ENCODE measurements around the gene CHCHD6.

The CHCHD6 gene

GRCh38 chr3:126828306-126828705 lies 124.3 kb downstream of the CHCHD6 start:
- Histone ChIP-seq H3K9ac (no peak overlapping the region), H4K20me1 (0 out of 2 replicates have a peak, but pooled peaks cover 4% of the 10 kb centered on the region), H3K4me3 (no peak overlapping the region), H3K9me3 (no peaks in the 10 kb centered on the region), H3K27ac (no peak overlapping the region), H3K4me2 (peak overlapping the region; percentile 12; the same call in 1 of the 2 replicates), H3K36me3 (no peaks in the 10 kb centered on the region; the same call in 1 of the 2 replicates), H3K4me1 (peaks cover 8% of the 10 kb centered on the region), H3K27me3 (no peaks in the 10 kb centered on the region)
- no peak for TF ChIP-seq Cebpa-rat (IDR thresholded peaks at IDR 0.05)

- no peak for TF ChIP-seq Cebpa-rat (IDR thresholded peaks at IDR 0.05)
- Histone ChIP-seq H3K36me3 (no peaks in the 10 kb centered on the region; the same call in 1 of the 2 replicates), H3K9me3 (no peaks in the 10 kb centered on the region), H3K4me3 (no peak overlapping the region), H4K20me1 (peaks cover 26% of the 10 kb centered on the region; the same call in 1 of the 2 replicates), H3K27me3 (no peaks in the 10 kb centered on the region), H3K4me1 (peaks cover 8% of the 10 kb centered on the region), H3K4me2 (no peak overlapping the region), H3K27ac (no peak overlapping the region), H3K9ac (no peak overlapping the region)
Observed at GRCh38 chr3:126832933-126833332, 128.9 kb downstream of the CHCHD6 start.

- H3K9me3 ChIP-seq, result no peaks in the 10 kb centered on the region
- H3K9ac ChIP-seq, result no peak overlapping the region
- no peaks in the 10 kb centered on the region for H3K4me1 ChIP-seq
- no peaks in the 10 kb centered on the region; the same call in 1 of the 2 replicates for H3K36me3 ChIP-seq
- H3K4me3 ChIP-seq, result no peak overlapping the region
- peaks cover 22% of the 10 kb centered on the region; the same call in 1 of the 2 replicates for H4K20me1 ChIP-seq
- no peak for TF ChIP-seq Cebpa-rat (IDR thresholded peaks at IDR 0.05)
- no peaks in the 10 kb centered on the region for H3K27me3 ChIP-seq
- no peak overlapping the region for H3K27ac ChIP-seq
- H3K4me2 ChIP-seq, result no peak overlapping the region
Observed at GRCh38 chr3:126834596-126835471, 130.8 kb downstream of the CHCHD6 start.

GRCh38 chr3:126835472-126836219 lies 131.6 kb downstream of the CHCHD6 start:
- no peak overlapping the region for H3K4me2 ChIP-seq
- H3K4me1 ChIP-seq, result no peaks in the 10 kb centered on the region
- TF ChIP-seq Cebpa-rat (IDR thresholded peaks at IDR 0.05), result no peak
- H3K9ac ChIP-seq, result no peak overlapping the region
- no peaks in the 10 kb centered on the region for H3K9me3 ChIP-seq
- no peak overlapping the region for H3K4me3 ChIP-seq
- no peak overlapping the region for H3K27ac ChIP-seq
- H4K20me1 ChIP-seq, result peaks cover 22% of the 10 kb centered on the region; the same call in 1 of the 2 replicates
- no peaks in the 10 kb centered on the region for H3K27me3 ChIP-seq
- H3K36me3 ChIP-seq, result no peaks in the 10 kb centered on the region; the same call in 1 of the 2 replicates

- Histone ChIP-seq H3K36me3 (no peaks in the 10 kb centered on the region; the same call in 1 of the 2 replicates), H3K9me3 (no peaks in the 10 kb centered on the region), H3K4me1 (no peaks in the 10 kb centered on the region), H3K27me3 (no peaks in the 10 kb centered on the region), H3K27ac (no peak overlapping the region), H3K9ac (no peak overlapping the region), H3K4me2 (no peak overlapping the region), H4K20me1 (peaks cover 22% of the 10 kb centered on the region; the same call in 1 of the 2 replicates), H3K4me3 (no peak overlapping the region)
- TF ChIP-seq Cebpa-rat (IDR thresholded peaks at IDR 0.05), result no peak
Observed at GRCh38 chr3:126836220-126836860, 132.3 kb downstream of the CHCHD6 start.

- Histone ChIP-seq H3K36me3 (no peaks in the 10 kb centered on the region; the same call in 1 of the 2 replicates), H3K4me3 (no peak overlapping the region), H3K4me2 (no peak overlapping the region), H3K9ac (no peak overlapping the region), H3K27me3 (no peaks in the 10 kb centered on the region), H4K20me1 (peaks cover 22% of the 10 kb centered on the region; the same call in 1 of the 2 replicates), H3K9me3 (no peaks in the 10 kb centered on the region), H3K4me1 (no peaks in the 10 kb centered on the region), H3K27ac (no peak overlapping the region)
- no peak for TF ChIP-seq Cebpa-rat (IDR thresholded peaks at IDR 0.05)
Observed at GRCh38 chr3:126837773-126838172, 133.7 kb downstream of the CHCHD6 start.

- no peak for TF ChIP-seq Cebpa-rat (IDR thresholded peaks at IDR 0.05)
- H3K27me3 ChIP-seq, result no peaks in the 10 kb centered on the region
- no peak overlapping the region for H3K4me3 ChIP-seq
- no peaks in the 10 kb centered on the region for H3K4me1 ChIP-seq
- H3K27ac ChIP-seq, result no peak overlapping the region
- H3K36me3 ChIP-seq, result no peaks in the 10 kb centered on the region
- H3K4me2 ChIP-seq, result no peak overlapping the region
- H4K20me1 ChIP-seq, result 0 out of 2 replicates have a peak, but pooled peaks cover 4% of the 10 kb centered on the region
- H3K9ac ChIP-seq, result no peak overlapping the region
- H3K9me3 ChIP-seq, result no peaks in the 10 kb centered on the region
Observed at GRCh38 chr3:126845920-126846715, 142.1 kb downstream of the CHCHD6 start.

- Histone ChIP-seq H3K27ac (no peak overlapping the region), H3K27me3 (no peaks in the 10 kb centered on the region), H3K9ac (no peak overlapping the region), H4K20me1 (0 out of 2 replicates have a peak, but pooled peaks cover 4% of the 10 kb centered on the region), H3K9me3 (no peaks in the 10 kb centered on the region), H3K4me3 (no peak overlapping the region), H3K4me2 (no peak overlapping the region), H3K36me3 (no peaks in the 10 kb centered on the region), H3K4me1 (no peaks in the 10 kb centered on the region)
- no peak for TF ChIP-seq Cebpa-rat (IDR thresholded peaks at IDR 0.05)
Observed at GRCh38 chr3:126847061-126847460, 143.0 kb downstream of the CHCHD6 start.

GRCh38 chr3:126848991-126849390 lies 145.0 kb downstream of the CHCHD6 start:
- no peaks in the 10 kb centered on the region for H3K27me3 ChIP-seq
- H3K4me3 ChIP-seq, result no peak overlapping the region
- no peak for TF ChIP-seq Cebpa-rat (IDR thresholded peaks at IDR 0.05)
- peaks cover 11% of the 10 kb centered on the region; the same call in 1 of the 2 replicates for H4K20me1 ChIP-seq
- no peak overlapping the region for H3K27ac ChIP-seq
- H3K9me3 ChIP-seq, result no peaks in the 10 kb centered on the region
- no peak overlapping the region for H3K4me2 ChIP-seq
- H3K36me3 ChIP-seq, result no peaks in the 10 kb centered on the region
- no peak overlapping the region for H3K9ac ChIP-seq
- no peaks in the 10 kb centered on the region for H3K4me1 ChIP-seq
